DOHH2 (cell line): ENCODE measurements around the gene RPTOR.

Experiments
- H3F3A ChIP-seq: fragments of 200-600 bp; sonication (generic), shearing (Covaris generic); 2 replicates; pipeline ENCODE4 v1.6.0; 2016; ENCODE audit warnings: antibody characterized with exemption, mild to moderate bottlenecking; ENCODE audit not compliant: control insufficient read depth, insufficient read depth
- H3K27ac ChIP-seq: fragments of 200-600 bp; sonication (generic); 2 replicates; pipeline ENCODE4 v1.5.1; 2014; ENCODE audit warnings: low read depth, mild to moderate bottlenecking, low read length, moderate library complexity
- H3K27me3 ChIP-seq: fragments of 200-600 bp; sonication (generic); 2 replicates; pipeline ENCODE4 v1.6.1; 2014; ENCODE audit warnings: mild to moderate bottlenecking, low read length, mixed read lengths; ENCODE audit not compliant: control insufficient read depth
- H3K36me3 ChIP-seq: fragments of 200-600 bp; sonication (generic); 2 replicates; pipeline ENCODE4 v1.6.1; 2014; ENCODE audit warnings: mild to moderate bottlenecking, low read length, moderate library complexity, mixed read lengths; ENCODE audit not compliant: control insufficient read depth
- H3K4me1 ChIP-seq: fragments of 200-600 bp; sonication (generic); 2 replicates; pipeline ENCODE4 v1.6.1; 2014; ENCODE audit warnings: mild to moderate bottlenecking, low read length, mixed read lengths; ENCODE audit not compliant: control insufficient read depth
- H3K4me2 ChIP-seq: fragments of 200-600 bp; sonication (generic); 2 replicates; pipeline ENCODE4 v1.6.0; 2014; ENCODE audit warnings: mild to moderate bottlenecking, low read length, moderate library complexity
- H3K4me3 ChIP-seq: fragments of 200-600 bp; sonication (generic); 2 replicates; pipeline ENCODE4 v1.5.1; 2014; ENCODE audit warnings: mild to moderate bottlenecking, low read length, mixed read lengths
- H3K79me2 ChIP-seq: fragments of 200-600 bp; sonication (generic); 2 replicates; pipeline ENCODE4 v1.6.1; 2014; ENCODE audit warnings: mild to moderate bottlenecking, low read length, mixed read lengths; ENCODE audit not compliant: control insufficient read depth
- H3K9me2 ChIP-seq: fragments of 200-600 bp; sonication (generic); replicated peaks from 2 replicates; pipeline ENCODE4 v1.6.1; 2014; ENCODE audit warnings: mild to moderate bottlenecking, low read length, mixed read lengths; ENCODE audit not compliant: control insufficient read depth
- H3K9me3 ChIP-seq: fragments of 200-600 bp; sonication (generic); 2 replicates; pipeline ENCODE4 v1.6.1; 2014; ENCODE audit warnings: antibody characterized with exemption, low read length, mixed read lengths; ENCODE audit not compliant: control insufficient read depth, insufficient read depth
- H4K20me1 ChIP-seq: fragments of 200-600 bp; sonication (generic); 2 replicates; pipeline ENCODE4 v1.6.0; 2014; ENCODE audit warnings: low read depth, mild to moderate bottlenecking, antibody characterized with exemption, low read length, moderate library complexity; ENCODE audit not compliant: control insufficient read depth, insufficient read depth
- EZH2phosphoT487 ChIP-seq: fragments of 200-600 bp; sonication (generic); IDR thresholded peaks from 2 replicates; pipeline ENCODE4 v1.6.1; 2017; ENCODE audit warnings: borderline replicate concordance, mild to moderate bottlenecking, antibody characterized with exemption, low read length, moderate library complexity, mixed read lengths
- TF ChIP-seq, protein P1 (sequence below): fragments of 200-600 bp; sonication (generic); IDR thresholded peaks from one replicate; pipeline ENCODE4 v1.5.1; 2014; ENCODE audit warnings: antibody characterized with exemption, mild to moderate bottlenecking, low read depth, low read length; ENCODE audit not compliant: poor library complexity, severe bottlenecking

The RPTOR gene

GRCh38 chr17:80953471-80954315, 409.1 kb downstream of the RPTOR start:
- Histone ChIP-seq H3F3A (no peaks in the 10 kb centered on the region), H3K9me2 (no peaks in the 10 kb centered on the region), H3K79me2 (no peaks in the 10 kb centered on the region), H3K4me1 (no peaks in the 10 kb centered on the region), H4K20me1 (no peaks in the 10 kb centered on the region), H3K4me3 (no peak overlapping the region), H3K36me3 (no peaks in the 10 kb centered on the region), H3K4me2 (no peak overlapping the region), H3K27ac (no peak overlapping the region), H3K27me3 (no peaks in the 10 kb centered on the region), H3K9me3 (no peaks in the 10 kb centered on the region)
- TF ChIP-seq, protein P1, sequence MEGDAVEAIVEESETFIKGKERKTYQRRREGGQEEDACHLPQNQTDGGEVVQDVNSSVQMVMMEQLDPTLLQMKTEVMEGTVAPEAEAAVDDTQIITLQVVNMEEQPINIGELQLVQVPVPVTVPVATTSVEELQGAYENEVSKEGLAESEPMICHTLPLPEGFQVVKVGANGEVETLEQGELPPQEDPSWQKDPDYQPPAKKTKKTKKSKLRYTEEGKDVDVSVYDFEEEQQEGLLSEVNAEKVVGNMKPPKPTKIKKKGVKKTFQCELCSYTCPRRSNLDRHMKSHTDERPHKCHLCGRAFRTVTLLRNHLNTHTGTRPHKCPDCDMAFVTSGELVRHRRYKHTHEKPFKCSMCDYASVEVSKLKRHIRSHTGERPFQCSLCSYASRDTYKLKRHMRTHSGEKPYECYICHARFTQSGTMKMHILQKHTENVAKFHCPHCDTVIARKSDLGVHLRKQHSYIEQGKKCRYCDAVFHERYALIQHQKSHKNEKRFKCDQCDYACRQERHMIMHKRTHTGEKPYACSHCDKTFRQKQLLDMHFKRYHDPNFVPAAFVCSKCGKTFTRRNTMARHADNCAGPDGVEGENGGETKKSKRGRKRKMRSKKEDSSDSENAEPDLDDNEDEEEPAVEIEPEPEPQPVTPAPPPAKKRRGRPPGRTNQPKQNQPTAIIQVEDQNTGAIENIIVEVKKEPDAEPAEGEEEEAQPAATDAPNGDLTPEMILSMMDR = no peak
- no peak for TF ChIP-seq EZH2phosphoT487

DNA sequence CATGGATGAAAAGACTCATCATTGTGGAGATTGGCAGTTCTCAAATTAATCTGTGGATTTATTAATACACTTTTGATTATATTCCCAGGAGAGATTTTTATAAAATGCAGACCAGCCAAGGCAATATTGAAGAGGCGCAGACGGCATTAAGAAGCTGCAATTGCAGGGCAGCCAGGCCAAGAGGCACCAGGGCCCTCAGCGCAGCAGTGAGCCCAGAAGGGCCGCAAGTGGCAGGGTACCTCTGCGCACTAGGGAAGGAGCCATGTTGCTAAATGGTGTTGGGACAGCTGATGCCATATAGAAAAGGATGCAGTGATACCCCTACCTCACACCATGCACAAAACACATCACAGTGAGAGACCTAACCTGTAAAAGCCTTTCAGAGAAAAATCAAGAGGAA, 410.4 kb downstream of the RPTOR start:
- Histone ChIP-seq H3K4me3 (no peak overlapping the region), H3F3A (no peaks in the 10 kb centered on the region), H3K27me3 (no peaks in the 10 kb centered on the region), H3K4me1 (no peaks in the 10 kb centered on the region), H3K79me2 (no peaks in the 10 kb centered on the region), H3K36me3 (no peaks in the 10 kb centered on the region), H3K27ac (no peak overlapping the region), H3K9me3 (no peaks in the 10 kb centered on the region), H4K20me1 (no peaks in the 10 kb centered on the region), H3K9me2 (no peaks in the 10 kb centered on the region), H3K4me2 (no peak overlapping the region)
- TF ChIP-seq, protein P1 = no peak
- no peak for TF ChIP-seq EZH2phosphoT487

DNA sequence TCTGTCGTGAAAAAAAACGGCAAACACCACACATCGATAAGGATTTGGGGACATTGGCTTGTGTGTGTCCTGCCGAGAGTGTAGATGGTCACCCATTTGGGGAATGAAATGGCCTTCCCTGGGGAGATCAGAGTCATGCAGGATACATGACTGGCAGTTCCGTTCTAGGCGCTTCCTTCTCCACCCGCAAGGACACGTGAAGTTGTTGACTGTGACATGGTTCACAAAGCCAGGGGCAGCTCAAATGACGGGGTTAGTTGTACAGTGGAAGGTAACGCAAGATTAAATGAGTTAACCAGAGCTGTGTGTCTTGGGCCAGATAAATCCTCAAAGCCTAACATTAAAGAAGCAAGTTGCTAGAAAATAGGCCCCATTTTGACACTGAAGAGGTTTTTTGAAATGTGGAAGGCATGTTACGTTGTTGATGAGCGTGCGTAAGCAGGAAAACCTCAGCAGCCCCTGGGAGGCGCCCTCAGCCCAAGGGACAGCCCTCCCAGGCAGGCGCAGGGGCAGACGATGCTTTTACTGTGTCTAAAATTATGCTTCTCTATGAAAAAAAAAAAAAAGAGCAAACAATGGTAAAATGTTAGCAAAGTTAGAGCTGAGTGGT, 411.1 kb downstream of the RPTOR start:
- Histone ChIP-seq H3K4me2 (no peak overlapping the region), H3K36me3 (no peaks in the 10 kb centered on the region), H4K20me1 (no peaks in the 10 kb centered on the region)

More for the DNA sequence above, 411.1 kb downstream of the RPTOR start:
- no peak overlapping the region for H3K4me3 ChIP-seq
- TF ChIP-seq, protein P1 = peak; percentile 20
- TF ChIP-seq EZH2phosphoT487 = no peak
- H3K9me3 ChIP-seq = no peaks in the 10 kb centered on the region
- no peaks in the 10 kb centered on the region for H3K9me2 ChIP-seq
- no peaks in the 10 kb centered on the region for H3K4me1 ChIP-seq
- H3F3A ChIP-seq = no peaks in the 10 kb centered on the region
- H3K79me2 ChIP-seq = no peaks in the 10 kb centered on the region
- no peak overlapping the region for H3K27ac ChIP-seq
- H3K27me3 ChIP-seq = no peaks in the 10 kb centered on the region
